SU-DHL-6 (cell line): ENCODE data around the gene NOD1.

Experiments used
- H2AFZ ChIP-seq: fragments of 200-600 bp; sonication (generic); 2 replicates; pipeline ENCODE4 v1.6.1; 2014; ENCODE audit warnings: low read depth, mild to moderate bottlenecking, moderate library complexity, mixed read lengths, antibody characterized with exemption, low read length; ENCODE audit not compliant: severe bottlenecking
- H3F3A ChIP-seq: fragments of 200-600 bp; shearing (Covaris generic); 2 replicates; pipeline ENCODE4 v1.6.0; 2016; ENCODE audit warnings: antibody characterized with exemption, mild to moderate bottlenecking; ENCODE audit not compliant: insufficient read depth
- H3K27ac ChIP-seq: fragments of 200-600 bp; sonication (generic); 2 replicates; pipeline ENCODE4 v1.5.1; 2016; ENCODE audit warnings: low read depth, mild to moderate bottlenecking, low read length, moderate library complexity, mixed read lengths
- H3K27me3 ChIP-seq: fragments of 200-600 bp; sonication (generic), shearing (Covaris generic); 2 replicates; pipeline ENCODE4 v1.6.0; 2014; ENCODE audit warnings: mild to moderate bottlenecking, low read length
- H3K36me3 ChIP-seq: fragments of 200-600 bp; sonication (generic); 2 replicates; pipeline ENCODE4 v1.6.1; 2014; ENCODE audit warnings: mild to moderate bottlenecking, low read length, mixed read lengths
- H3K4me2 ChIP-seq: fragments of 300-600, 200-600 bp; shearing (Covaris generic), sonication (generic); 2 replicates; pipeline ENCODE4 v1.6.0; 2014; ENCODE audit warnings: low read length, low read depth, mild to moderate bottlenecking; ENCODE audit not compliant: poor library complexity, severe bottlenecking
- H3K4me3 ChIP-seq: fragments of 200-600 bp; sonication (generic); 2 replicates; pipeline ENCODE4 v1.5.1; 2014; ENCODE audit warnings: antibody characterized with exemption, low read length, mild to moderate bottlenecking, mixed read lengths; ENCODE audit not compliant: insufficient read depth, poor library complexity, severe bottlenecking
- H3K79me2 ChIP-seq: fragments of 200-600 bp; sonication (generic); 2 replicates; pipeline ENCODE4 v1.6.1; 2014; ENCODE audit warnings: mild to moderate bottlenecking, low read length, moderate library complexity; ENCODE audit not compliant: insufficient read depth
- H3K9ac ChIP-seq: fragments of 200-600 bp; sonication (generic); 2 replicates; pipeline ENCODE4 v1.7.0; 2014; ENCODE audit warnings: mild to moderate bottlenecking, low read length
- H3K9me2 ChIP-seq: fragments of 200-600 bp; sonication (generic); replicated peaks from 2 replicates; pipeline ENCODE4 v1.6.1; 2014; ENCODE audit warnings: low read length; ENCODE audit not compliant: insufficient read depth
- H3K9me3 ChIP-seq: fragments of 200-600 bp; sonication (generic); 2 replicates; pipeline ENCODE4 v1.6.1; 2014; ENCODE audit warnings: low read length, mixed read lengths; ENCODE audit not compliant: insufficient read depth
- H4K20me1 ChIP-seq: fragments of 200-600 bp; sonication (generic); 2 replicates; pipeline ENCODE4 v1.6.1; 2014; ENCODE audit warnings: low read depth, mild to moderate bottlenecking, antibody characterized with exemption, low read length, moderate library complexity, mixed read lengths
- EZH2phosphoT487 ChIP-seq: fragments of 200-600 bp; sonication (generic), shearing (Covaris generic); conservative IDR thresholded peaks from 2 replicates; pipeline ENCODE4 v1.6.1; 2018; ENCODE audit warnings: mild to moderate bottlenecking, antibody characterized with exemption, low read length, moderate library complexity, mixed read lengths
- TF ChIP-seq, protein P1 (sequence below): fragments of 200-600 bp; sonication (generic); IDR thresholded peaks from one replicate; pipeline ENCODE4 v1.5.1; 2017; ENCODE audit warnings: antibody characterized with exemption, mild to moderate bottlenecking, low read length, moderate library complexity; ENCODE audit not compliant: insufficient read depth, poor library complexity, severe bottlenecking

The NOD1 gene

DNA sequence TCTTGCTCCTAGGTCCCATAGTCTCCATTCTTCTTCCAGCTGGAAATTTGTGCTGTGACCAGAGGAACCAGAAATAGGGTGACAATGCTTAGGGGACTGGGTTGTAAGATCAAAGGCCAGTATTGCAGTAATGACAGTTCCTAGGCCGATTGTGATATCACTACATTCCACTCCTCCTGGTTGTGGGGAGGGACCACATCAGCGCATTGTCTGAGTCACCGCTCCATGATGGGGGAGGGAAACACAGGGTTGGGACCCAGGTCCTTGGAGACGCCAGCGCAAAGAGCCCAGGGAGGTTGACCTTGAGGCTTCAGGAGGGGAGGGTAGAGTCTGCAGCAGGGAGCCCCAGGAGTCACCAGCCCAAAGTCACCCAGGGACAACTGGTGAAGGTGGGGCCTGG lies 46.8 kb upstream of the NOD1 start:
- Histone ChIP-seq H3K27me3 (no peaks in the 10 kb centered on the region), H3K4me2 (no peak overlapping the region), H4K20me1 (no peaks in the 10 kb centered on the region), H3K9me3 (no peaks in the 10 kb centered on the region), H3K79me2 (no peaks in the 10 kb centered on the region), H3K36me3 (no peaks in the 10 kb centered on the region), H3K4me3 (no peak overlapping the region), H3K9me2 (no peaks in the 10 kb centered on the region), H3K9ac (no peak overlapping the region), H3K27ac (no peak overlapping the region), H3F3A (no peaks in the 10 kb centered on the region), H2AFZ (no peak overlapping the region)
- TF ChIP-seq EZH2phosphoT487 = no peak
- TF ChIP-seq, protein P1, sequence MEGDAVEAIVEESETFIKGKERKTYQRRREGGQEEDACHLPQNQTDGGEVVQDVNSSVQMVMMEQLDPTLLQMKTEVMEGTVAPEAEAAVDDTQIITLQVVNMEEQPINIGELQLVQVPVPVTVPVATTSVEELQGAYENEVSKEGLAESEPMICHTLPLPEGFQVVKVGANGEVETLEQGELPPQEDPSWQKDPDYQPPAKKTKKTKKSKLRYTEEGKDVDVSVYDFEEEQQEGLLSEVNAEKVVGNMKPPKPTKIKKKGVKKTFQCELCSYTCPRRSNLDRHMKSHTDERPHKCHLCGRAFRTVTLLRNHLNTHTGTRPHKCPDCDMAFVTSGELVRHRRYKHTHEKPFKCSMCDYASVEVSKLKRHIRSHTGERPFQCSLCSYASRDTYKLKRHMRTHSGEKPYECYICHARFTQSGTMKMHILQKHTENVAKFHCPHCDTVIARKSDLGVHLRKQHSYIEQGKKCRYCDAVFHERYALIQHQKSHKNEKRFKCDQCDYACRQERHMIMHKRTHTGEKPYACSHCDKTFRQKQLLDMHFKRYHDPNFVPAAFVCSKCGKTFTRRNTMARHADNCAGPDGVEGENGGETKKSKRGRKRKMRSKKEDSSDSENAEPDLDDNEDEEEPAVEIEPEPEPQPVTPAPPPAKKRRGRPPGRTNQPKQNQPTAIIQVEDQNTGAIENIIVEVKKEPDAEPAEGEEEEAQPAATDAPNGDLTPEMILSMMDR = no peak

DNA sequence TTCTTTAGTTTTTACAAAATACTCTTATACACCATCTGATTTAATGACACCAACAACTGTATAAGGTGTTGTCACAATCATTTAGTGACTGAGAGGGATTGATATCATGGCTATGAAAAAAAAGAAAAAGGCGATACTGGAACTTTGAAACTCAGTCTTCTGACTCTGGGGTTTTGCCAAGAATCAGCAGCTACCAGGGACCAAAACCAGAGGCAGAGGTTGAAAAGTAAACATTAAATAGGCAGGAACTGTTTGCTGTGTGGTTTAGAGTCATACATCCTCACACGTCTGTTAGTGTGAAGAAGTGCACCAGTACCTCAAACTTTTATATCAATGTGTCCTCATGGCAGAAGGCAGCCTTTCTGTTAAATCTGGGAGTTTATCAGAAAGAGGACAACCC lies 46.0 kb upstream of the NOD1 start:
- H3K4me3 ChIP-seq = no peak overlapping the region
- no peaks in the 10 kb centered on the region for H4K20me1 ChIP-seq
- TF ChIP-seq EZH2phosphoT487 = no peak
- TF ChIP-seq, protein P1 = no peak
- no peaks in the 10 kb centered on the region for H3K9me2 ChIP-seq
- H2AFZ ChIP-seq = no peak overlapping the region
- no peaks in the 10 kb centered on the region for H3K79me2 ChIP-seq
- no peak overlapping the region for H3K4me2 ChIP-seq
- no peaks in the 10 kb centered on the region for H3F3A ChIP-seq
- H3K36me3 ChIP-seq = no peaks in the 10 kb centered on the region
- H3K9ac ChIP-seq = no peak overlapping the region
- H3K9me3 ChIP-seq = no peaks in the 10 kb centered on the region
- no peak overlapping the region for H3K27ac ChIP-seq
- H3K27me3 ChIP-seq = no peaks in the 10 kb centered on the region

DNA sequence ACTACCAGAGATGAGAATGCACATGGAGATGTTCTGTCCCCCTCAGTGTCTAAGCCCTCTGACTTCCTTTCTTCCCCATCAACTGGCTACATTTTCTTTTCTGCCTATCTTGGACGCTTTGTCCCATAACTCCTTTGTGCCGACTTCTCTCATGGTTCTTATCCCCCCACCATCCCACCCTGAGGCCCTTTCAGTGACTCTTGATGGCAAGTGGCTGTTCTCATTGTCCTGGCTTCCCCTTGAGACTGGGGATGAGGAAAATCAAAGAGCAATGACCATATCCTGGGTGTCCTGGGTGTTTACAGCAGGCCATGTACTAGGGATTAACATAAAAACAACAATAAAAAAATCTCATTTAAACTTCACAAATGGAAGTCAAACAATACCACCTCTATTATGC lies 44.9 kb upstream of the NOD1 start:
- Histone ChIP-seq H3K27me3 (no peaks in the 10 kb centered on the region), H3K4me2 (no peak overlapping the region), H3K9me3 (no peaks in the 10 kb centered on the region), H3K36me3 (no peaks in the 10 kb centered on the region), H3F3A (no peaks in the 10 kb centered on the region), H3K27ac (no peak overlapping the region), H3K9ac (no peak overlapping the region), H3K9me2 (no peaks in the 10 kb centered on the region), H3K79me2 (no peaks in the 10 kb centered on the region), H4K20me1 (no peaks in the 10 kb centered on the region), H3K4me3 (no peak overlapping the region), H2AFZ (no peak overlapping the region)
- TF ChIP-seq EZH2phosphoT487 = no peak
- TF ChIP-seq, protein P1 = no peak

DNA sequence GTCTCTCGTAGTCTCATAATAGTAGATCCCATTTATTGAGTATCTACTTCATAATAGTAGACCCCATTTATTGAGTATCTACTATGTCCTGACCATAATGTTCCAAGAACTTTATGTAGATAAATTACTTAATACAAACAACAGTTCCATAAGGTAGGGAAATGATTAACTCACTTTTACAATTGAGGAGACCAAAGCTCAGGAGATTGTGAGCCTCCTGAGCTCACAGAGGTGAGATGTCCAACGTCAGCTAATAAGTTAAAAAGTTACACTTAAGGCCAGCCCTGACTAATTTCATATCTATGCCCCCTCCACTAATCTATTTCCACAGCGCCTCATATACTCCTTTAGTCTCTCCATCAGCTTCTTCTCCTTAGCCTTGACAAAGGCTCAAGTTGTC lies 43.6 kb upstream of the NOD1 start:
- H3F3A ChIP-seq = no peaks in the 10 kb centered on the region
- H3K4me3 ChIP-seq = no peak overlapping the region
- H3K9me2 ChIP-seq = no peaks in the 10 kb centered on the region
- no peak for TF ChIP-seq EZH2phosphoT487
- TF ChIP-seq, protein P1 = no peak
- no peak overlapping the region for H3K4me2 ChIP-seq
- H3K79me2 ChIP-seq = no peaks in the 10 kb centered on the region
- H3K36me3 ChIP-seq = no peaks in the 10 kb centered on the region
- no peaks in the 10 kb centered on the region for H3K27me3 ChIP-seq
- H3K27ac ChIP-seq = no peak overlapping the region
- no peak overlapping the region for H3K9ac ChIP-seq
- H3K9me3 ChIP-seq = no peaks in the 10 kb centered on the region
- no peak overlapping the region for H2AFZ ChIP-seq
- no peaks in the 10 kb centered on the region for H4K20me1 ChIP-seq
